AG04450 (cell line): Measurements from ENCODE around the gene ANKRD55. TPM values are rescaled to one million over a fixed set of nuclear protein-coding genes. Genes with fewer than 3 reads are reported as not detected.
"Not testable (repeated sequence)": the region's sequence is repeated elsewhere in the genome, so short reads cannot be mapped to it uniquely, and the experiment has no call there.

ENCODE experiments used
- CTCF ChIA-PET: fragments of 300-600, 350-600 bp; formaldehyde crosslinking; extraction: SDS; loops from one replicate; lab custom pipeline; 2022; ENCODE audit warnings: antibody characterized with exemption, inconsistent platforms; lab: Charles Lee
- POLR2A ChIA-PET: fragments of 350-600 bp; formaldehyde crosslinking; extraction: SDS; loops from one replicate; lab custom pipeline; 2021; ENCODE audit warnings: antibody characterized with exemption, inconsistent platforms; lab: Yijun Ruan, JAX
- DNase-seq: peaks from one replicate; pipeline ENCODE4 v3.0.0-alpha.2; 2011; ENCODE audit warnings: low read depth, low spot score
- H3K27ac ChIP-seq: one replicate; pipeline ENCODE4 v1.5.1; 2012; ENCODE audit warnings: low read depth, low read length, control low read depth
- H3K27me3 ChIP-seq: one replicate; pipeline ENCODE4 v1.6.0; 2012; ENCODE audit warnings: low read length; ENCODE audit not compliant: control insufficient read depth, insufficient read depth
- H3K4me3 ChIP-seq: 2 replicates; pipeline ENCODE4 v1.5.1; 2011; ENCODE audit warnings: mild to moderate bottlenecking, low read depth, low read length, control low read depth
- H3K9me3 ChIP-seq: 2 replicates; pipeline ENCODE4 v1.5.1; 2012; ENCODE audit warnings: low read length; ENCODE audit not compliant: control insufficient read depth, insufficient read depth
- polyA plus RNA-seq: library from polyadenylated mRNA; depleted of rRNA; stranded (reverse); fragments of >200 nt; gene quantifications from 2 replicates; pipeline ENCODE4 v1.2.3, GENCODE V29; 2011
- TF ChIP-seq, protein P1 (sequence below): IDR thresholded peaks from 2 replicates; pipeline ENCODE4 v1.5.1; 2011; ENCODE audit warnings: low read depth, low read length, control low read depth, inconsistent platforms

The ANKRD55 gene
- polyA plus RNA-seq, 1 experiment, result not detected

DNA sequence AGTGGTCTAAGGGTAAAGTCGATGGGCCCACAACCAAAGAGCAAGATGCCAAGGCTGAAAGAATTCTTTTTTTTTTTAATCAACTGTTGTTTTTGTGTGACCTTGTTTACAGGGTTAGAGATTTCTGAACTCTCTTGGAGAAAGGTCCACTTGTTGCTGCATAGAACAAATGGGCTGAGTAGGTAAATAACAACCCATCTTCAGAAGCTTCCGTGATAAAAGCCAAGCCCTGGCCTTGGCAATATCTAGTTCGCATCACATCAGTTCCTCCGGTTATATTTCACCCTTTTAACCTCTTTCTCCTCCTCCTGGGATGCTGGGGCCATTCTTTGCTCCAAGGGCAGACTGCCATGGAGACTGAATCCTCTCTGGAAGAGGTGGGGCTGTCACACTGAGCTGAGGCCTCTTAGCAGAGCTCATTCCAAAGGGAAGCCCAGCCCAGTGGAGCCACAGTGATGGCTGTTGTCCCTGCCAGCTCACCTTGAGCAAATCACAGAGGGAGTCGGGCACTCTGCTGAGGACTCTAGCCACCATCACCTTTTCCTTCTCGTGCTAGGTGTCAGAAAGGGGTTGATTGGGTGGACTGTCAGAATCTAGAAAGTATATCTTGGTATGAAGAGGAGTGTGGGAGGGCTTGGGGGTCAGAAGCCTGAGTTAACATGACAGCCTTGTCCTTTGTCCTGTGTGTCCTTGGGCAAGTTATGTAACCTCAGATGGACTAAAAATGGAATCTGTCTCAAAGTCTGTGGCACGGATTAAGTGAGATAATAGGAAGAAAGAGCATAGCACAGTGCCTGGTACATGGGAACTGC is 17.9 kb downstream of the ANKRD55 start:
- TF ChIP-seq, protein P1, sequence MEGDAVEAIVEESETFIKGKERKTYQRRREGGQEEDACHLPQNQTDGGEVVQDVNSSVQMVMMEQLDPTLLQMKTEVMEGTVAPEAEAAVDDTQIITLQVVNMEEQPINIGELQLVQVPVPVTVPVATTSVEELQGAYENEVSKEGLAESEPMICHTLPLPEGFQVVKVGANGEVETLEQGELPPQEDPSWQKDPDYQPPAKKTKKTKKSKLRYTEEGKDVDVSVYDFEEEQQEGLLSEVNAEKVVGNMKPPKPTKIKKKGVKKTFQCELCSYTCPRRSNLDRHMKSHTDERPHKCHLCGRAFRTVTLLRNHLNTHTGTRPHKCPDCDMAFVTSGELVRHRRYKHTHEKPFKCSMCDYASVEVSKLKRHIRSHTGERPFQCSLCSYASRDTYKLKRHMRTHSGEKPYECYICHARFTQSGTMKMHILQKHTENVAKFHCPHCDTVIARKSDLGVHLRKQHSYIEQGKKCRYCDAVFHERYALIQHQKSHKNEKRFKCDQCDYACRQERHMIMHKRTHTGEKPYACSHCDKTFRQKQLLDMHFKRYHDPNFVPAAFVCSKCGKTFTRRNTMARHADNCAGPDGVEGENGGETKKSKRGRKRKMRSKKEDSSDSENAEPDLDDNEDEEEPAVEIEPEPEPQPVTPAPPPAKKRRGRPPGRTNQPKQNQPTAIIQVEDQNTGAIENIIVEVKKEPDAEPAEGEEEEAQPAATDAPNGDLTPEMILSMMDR, result no peak
- ChIA-PET CTCF (interaction anchor here (0.7 kb wide), 1 partner anchor 16 kb away, joined by 3 read pairs; no protein-coding TSS in a partner anchor), POLR2A (no interaction called here)
- Histone ChIP-seq H3K9me3 (peaks cover 4% of the 10 kb centered on the region; the same call in 1 of the 2 replicates), H3K27ac (no peak overlapping the region), H3K27me3 (no peaks in the 10 kb centered on the region), H3K4me3 (no peak overlapping the region)
- no peak for DNase-seq

DNA sequence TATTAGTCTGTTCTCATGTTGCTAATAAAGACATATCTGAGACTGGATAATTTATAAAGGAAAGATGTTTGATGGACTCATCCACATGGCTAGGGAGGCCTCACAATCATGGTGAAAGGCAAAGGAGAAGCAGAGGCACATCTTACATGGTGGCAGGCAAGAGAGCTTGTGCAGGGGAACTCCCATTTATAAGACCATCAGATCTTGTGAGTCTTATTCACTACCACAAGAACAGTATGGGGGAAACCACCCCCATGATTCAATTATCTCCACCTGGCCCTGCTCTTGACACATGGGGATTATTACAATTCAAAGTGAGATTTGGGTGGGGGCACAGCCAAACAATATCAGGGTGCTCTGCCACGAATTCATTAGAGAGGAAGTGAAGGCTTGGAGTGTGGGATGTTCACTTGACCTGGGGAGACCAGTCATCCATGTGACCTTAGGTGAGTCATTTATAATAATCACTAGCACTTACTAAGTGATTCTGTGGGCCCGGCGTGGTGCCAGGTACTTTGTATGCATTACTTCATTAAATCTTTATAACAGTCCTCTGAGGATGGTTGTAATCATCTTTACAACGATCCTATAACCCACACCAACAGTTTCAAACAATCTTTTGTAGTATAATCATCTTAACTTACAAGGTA is 19.1 kb downstream of the ANKRD55 start:
- H3K27ac ChIP-seq, H3K4me3 ChIP-seq, DNase-seq, H3K27me3 ChIP-seq, H3K9me3 ChIP-seq, POLR2A ChIA-PET, CTCF ChIA-PET: not testable (repeated sequence)

DNA sequence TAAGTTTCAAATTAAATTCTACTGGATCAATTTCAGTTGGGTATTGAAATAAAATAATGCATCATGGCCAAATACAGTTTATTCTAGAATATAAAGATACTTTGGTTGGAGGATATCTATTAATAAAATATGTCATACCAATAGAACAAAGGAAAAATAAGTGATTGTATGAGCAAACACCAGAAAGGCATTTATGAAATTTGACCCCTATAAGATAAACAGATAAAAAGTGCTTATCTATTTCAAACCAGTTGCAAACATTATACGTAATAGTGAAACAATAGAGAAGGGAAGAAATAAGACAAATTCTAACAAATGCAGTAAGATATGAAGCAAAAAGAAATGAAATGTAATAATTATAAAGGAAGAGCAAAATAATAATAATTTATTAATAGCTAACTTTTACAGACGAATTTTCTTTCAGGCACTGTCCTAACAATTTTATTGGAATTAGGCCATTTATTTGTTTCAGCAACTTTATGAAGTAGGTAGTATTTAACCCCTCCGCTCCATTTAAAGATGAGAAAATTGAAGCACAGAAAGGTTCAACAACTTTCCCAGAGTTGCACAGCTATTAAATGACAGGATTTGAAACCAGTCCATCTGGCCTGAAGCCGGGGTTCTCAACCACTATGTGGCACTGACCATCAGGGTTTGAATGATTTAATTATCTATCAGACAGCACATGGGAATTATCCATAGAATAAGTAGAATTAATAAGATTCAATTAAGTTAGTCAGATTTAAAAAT is 20.8 kb downstream of the ANKRD55 start:
- ChIA-PET POLR2A (interaction anchor here (1.0 kb wide), 1 partner anchor 47 kb away, joined by 3 read pairs; no protein-coding TSS in a partner anchor), CTCF (interaction anchor here (1.2 kb wide), 1 partner anchor 625 kb away, joined by 3 read pairs; no protein-coding TSS in a partner anchor)
- TF ChIP-seq, protein P1, result no peak
- no peak overlapping the region for H3K4me3 ChIP-seq
- peaks cover 4% of the 10 kb centered on the region for H3K9me3 ChIP-seq
- H3K27me3 ChIP-seq, result no peaks in the 10 kb centered on the region
- H3K27ac ChIP-seq, result no peak overlapping the region
- DNase-seq, result no peak

DNA sequence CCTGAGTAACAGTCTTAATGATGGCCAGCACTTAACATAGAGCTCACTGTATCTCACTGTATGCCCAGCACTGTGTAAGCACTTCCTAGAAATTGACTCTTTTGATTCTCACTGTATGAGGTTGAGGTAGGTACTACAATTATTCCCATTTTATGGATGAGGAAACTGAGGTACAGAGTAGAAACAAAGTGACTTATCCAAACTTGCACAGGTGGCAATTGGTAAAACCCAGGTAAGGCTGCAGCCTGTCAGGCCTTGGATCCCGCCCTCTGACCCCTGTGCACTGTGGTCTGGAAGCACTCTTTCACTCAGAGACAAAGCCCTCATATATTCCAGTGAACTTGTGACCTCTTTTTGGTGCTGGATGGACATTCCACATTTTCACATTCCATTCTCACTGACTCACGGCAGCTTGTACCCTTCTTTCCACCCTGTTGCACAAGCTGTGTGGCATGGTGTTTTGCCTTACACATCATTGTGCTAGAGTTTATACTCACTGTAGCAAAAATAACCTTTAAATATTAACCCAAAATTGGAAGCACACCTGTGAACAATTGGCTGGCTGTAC is 21.7 kb downstream of the ANKRD55 start:
- DNase-seq, result peak; percentile 63
- ChIA-PET CTCF (no interaction called here), POLR2A (interaction anchor here (0.5 to 1.0 kb wide), 2 partner anchors 48 to 136 kb away, joined by 3 to 4 read pairs; no protein-coding TSS in a partner anchor)
- Histone ChIP-seq H3K4me3 (no peak overlapping the region), H3K27me3 (no peaks in the 10 kb centered on the region), H3K9me3 (no peaks in the 10 kb centered on the region; the same call in none of the 2 replicates), H3K27ac (no peak overlapping the region)
- TF ChIP-seq, protein P1, result no peak

DNA sequence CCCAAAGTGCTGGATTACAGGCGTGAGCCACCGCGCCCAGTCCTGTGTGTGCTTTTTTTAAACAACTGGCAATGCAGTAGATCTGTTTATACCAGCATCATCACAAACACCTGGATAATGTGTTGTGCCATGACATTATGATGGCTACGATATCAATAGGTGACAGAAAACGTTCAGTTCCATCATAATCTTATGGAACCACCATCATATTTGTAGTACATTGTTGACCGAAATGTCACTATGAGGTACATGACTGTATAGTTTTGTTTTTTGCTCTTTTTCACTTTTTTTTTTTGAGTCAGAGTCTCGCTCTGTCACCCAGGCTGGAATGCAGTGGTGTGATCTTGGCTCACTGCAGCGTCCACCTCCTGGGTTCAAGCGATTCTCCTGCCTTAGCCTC is 24.4 kb downstream of the ANKRD55 start:
- no peak for DNase-seq
- ChIA-PET CTCF (interaction anchor here (0.7 to 1.0 kb wide), 2 partner anchors 203 to 272 kb away, joined by 3 to 4 read pairs; no protein-coding TSS in a partner anchor), POLR2A (interaction anchor here (0.6 to 1.5 kb wide), 2 partner anchors 23 to 85 kb away, joined by 3 to 6 read pairs; no protein-coding TSS in a partner anchor)
- TF ChIP-seq, protein P1, result no peak
- no peak overlapping the region for H3K4me3 ChIP-seq
- H3K9me3 ChIP-seq, result no peaks in the 10 kb centered on the region; the same call in 1 of the 2 replicates
- no peak overlapping the region for H3K27ac ChIP-seq
- no peaks in the 10 kb centered on the region for H3K27me3 ChIP-seq
